H4 (cell line): Measurements from ENCODE around the gene KCNQ1. TPM values are rescaled to one million over a fixed set of nuclear protein-coding genes. Genes with fewer than 3 reads are reported as not detected.

Experiments used
- DNase-seq: peaks from one replicate; pipeline ENCODE4 v3.0.0-alpha.2; 2015; ENCODE audit warnings: low spot score
- total RNA-seq: library from RNA; depleted of rRNA; stranded (reverse); fragments of >200 nt; shearing (Covaris generic); gene quantifications from 2 replicates; pipeline ENCODE4 v1.2.3, GENCODE V29; 2014

The KCNQ1 gene
- total RNA-seq, 1 experiment from 2014 or later = 0.04 TPM

DNA sequence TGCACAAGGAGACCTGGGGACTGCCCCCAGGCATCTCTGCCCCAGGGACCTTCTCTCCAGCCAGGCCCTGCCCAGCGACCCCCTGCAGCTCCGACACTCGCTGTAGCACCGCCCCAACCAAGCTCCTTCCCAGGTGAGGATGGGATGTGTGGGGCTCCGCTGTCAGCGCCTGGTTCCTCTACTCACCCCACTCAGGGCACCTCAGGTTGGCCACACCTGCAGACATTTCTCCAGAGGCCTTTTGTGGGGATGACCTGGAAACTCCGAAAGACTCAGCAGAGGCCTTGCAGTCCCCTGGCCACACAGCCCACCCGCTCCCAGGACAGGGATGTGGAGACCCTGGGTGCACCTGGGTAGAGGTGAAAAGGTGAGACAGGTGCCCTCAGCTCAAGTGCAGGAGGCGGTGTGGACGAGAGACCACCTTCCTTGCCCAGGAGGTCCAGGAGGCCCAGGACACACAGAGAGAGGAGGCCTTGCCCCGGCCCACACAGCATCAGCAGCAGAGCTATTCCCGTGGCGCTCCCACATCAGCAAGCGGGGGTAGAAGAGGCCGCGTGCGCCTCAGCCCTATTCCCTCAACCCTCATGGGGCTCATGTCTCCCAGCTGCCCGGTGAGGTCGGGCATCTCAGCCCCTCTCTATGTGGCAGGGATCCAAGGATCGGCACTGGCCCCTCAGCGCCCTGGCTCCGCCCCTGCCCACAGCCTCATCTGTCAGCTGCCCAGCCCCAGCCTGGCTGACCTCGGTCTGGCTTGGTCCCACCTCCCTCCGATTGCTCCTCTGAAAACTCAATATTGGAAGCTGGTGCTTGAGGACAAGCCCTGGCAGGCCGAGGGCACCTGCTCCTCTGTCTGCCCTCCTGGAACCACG, 21.4 kb upstream of the KCNQ1 start:
- no peak for DNase-seq

DNA sequence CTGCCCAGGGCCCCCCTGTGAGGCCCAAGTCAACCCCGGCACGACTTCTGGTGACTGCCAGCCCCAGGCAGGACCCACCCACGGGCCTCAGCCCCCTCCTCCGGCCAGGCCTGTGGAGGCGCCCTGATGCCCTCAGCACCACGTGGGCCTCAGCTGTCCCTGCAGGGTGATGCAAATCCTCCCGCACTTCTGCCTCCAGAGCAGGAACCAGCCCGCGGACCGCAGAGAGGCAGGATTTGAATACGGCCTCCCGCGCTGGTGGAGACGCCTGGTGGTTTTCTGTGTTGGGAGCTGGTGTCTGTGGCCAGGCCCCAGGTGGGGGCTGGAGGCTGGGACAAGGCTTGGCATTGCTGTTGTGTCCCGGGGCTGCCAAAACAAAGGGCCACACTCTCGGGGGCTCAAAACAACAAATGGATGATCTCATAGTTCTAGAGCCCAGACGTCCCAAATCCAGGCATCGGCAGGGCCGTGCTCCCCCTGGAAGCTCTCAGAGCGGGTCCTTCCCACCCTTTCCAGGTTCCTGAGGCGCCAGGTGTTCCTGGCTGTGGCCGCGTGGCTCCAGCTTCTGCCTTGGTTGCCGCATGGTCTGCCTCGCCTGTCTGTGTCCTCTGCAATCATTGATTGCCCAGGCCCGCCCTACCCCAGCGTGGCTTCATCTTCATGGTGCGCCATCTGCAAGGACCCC, 19.9 kb upstream of the KCNQ1 start:
- no peak for DNase-seq

DNA sequence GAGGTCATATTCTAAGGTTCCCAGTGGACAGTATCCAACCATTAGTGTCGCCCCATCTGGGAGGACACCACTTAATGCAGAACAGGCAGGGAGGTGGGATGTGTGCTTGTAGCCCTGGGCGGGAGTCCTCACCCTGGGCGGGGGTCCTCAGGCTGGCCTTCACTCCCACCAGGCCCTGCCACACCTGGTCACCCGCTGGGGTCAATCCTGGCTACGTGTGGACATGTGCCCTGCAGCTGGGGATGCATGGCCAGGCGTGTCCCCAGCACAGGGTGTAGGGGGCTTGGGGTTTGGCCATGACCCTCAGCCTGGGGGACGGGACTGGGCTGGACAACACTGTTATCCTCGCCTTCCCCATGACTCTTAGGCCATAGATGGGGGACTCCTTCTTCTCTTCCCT, 19.3 kb upstream of the KCNQ1 start:
- no peak for DNase-seq

DNA sequence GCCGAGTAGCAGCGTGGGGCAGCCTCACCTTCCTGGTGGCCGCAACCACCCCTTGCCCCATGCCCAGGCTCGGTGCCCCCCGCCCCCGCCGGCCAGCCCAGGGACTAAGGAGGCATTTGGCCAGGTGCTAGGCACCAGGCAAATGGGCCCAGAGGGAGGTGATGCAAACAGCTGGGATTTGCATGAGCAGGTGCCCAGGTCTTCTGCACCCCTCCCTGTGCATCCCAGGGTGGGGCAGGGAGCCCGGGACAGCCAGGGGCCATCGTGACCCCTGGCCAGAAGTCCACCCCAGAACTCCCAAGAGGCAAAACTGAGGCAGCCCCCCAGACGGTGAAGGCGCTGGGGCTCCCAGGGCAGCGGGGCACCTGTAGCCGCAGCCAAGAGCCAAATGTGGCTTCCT, 18.6 kb upstream of the KCNQ1 start:
- DNase-seq = no peak

DNA sequence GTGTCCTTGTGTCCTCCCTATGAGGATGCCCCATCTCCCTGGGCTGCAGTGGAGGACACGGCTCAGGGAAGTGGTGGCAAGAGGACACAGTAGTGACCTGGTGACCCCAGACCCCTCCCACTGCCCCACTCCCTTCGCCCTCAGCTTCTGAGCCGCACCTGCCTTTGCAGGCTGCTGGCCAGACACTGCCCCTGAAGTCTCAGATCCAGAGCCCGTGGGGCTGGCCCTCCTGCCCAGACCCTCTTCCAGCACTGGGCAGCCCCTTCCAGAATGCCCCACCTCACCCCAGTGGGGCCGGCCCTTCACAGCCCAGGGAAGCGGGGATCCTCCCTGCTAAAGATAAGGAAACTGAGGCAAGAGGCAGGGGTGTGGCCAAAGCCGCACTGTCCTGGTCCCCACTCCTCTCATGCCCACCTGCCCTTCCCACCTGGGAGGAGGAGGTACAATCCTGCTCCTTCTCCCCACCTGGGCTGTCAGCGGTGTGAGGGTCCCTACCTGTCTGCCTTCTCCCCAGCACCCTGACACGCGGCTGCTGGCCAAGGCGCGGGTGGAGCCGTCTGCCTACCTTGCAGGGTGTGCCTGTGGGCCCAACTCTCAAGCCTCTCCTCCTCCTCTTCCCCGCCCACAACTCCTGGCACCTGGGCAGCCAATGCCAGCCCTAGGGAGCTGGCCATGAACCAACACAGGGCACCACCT, 17.8 kb upstream of the KCNQ1 start:
- no peak for DNase-seq

DNA sequence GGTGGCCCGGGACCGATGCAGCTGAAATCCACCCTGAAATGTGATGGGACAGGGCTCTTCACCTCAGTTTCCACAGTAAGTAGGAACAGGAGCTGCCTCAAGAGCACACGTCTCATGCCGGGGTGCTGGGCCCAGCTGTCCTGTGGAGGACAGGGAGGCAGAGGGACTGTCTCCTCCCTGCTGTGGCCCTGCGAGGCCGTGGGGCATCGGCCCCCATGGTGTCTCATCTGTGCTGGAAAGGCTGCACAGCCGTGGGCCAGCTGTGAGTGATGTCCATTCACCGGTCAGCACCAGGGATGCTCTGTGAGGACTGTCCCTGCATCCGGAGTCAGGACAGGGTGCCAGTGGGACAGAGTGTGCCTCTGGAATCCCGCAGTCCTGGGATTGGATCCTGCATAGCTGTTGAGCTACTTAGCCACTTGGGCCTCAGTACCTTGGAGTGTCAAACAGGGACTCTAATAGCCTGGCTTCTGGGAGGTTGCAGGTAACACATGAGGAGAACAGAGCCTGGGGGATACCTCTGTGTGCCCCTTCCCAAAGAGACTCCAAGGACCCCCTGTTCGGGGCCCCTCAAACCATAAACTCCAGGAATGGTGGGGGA, 17.0 kb upstream of the KCNQ1 start:
- no peak for DNase-seq

DNA sequence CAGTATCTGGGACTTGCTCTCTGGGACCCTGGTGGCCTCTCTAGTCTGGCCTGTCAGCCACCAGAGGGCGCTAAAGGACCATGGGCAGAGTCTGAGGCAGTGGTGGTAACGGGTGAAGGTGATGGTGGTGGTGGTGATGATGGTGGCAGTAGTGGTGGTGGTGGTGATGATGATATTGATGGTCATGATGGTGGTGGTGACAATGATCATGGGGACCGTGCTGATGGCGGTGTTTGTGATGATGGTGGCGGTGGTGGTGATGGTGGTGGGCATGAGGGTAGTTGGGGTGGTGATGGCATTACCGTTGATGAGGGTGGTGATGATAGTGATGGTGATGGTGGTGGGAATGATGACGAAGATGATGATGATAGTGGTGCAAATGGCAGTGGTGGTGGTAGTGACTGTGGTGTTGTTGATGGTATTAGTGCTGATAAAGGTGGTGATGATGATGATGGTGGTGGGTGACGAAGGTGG, 16.4 kb upstream of the KCNQ1 start:
- peak; percentile 55 for DNase-seq

DNA sequence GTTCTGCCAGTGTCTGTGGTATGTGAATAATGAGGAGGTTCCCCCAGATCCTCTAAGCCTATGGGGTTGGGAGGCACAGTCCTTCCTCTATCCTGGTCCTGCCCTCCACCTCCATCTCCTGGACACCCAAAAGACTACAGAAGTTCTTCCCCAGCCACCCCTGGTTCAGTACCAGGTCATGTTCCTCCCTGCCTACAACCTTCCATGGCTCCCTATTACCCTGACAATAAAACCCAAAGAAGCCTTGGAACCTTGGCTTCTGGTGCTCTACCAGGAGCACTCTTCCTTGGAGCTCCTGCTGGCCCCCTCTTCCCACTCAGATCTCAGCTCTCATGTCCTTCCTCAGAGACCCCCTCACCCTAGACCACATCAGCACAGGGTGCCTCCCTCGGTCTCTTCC, 13.4 kb upstream of the KCNQ1 start:
- no peak for DNase-seq

DNA sequence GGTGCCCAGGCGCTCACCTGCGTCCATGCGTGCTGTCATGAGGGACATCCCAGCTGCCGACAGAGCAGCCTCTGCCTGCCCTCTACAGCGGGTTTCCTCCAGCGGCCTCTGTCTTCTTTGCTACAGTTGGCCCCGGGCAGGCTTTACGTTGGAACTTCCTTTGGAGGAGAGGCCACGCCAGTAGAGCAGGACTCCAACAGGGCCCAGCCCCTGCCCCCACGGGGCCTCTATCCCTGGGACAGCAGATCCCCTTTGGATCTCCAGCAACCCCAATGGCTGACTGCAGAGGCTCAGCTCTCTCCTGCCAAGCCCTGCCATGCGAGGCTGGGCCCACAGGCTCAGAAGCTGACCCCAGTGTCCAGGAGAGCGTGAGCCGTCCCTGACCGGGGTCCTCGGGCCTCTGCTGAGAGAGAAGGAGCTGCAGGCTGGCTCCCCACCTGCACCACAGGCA, 12.6 kb upstream of the KCNQ1 start:
- DNase-seq = no peak

DNA sequence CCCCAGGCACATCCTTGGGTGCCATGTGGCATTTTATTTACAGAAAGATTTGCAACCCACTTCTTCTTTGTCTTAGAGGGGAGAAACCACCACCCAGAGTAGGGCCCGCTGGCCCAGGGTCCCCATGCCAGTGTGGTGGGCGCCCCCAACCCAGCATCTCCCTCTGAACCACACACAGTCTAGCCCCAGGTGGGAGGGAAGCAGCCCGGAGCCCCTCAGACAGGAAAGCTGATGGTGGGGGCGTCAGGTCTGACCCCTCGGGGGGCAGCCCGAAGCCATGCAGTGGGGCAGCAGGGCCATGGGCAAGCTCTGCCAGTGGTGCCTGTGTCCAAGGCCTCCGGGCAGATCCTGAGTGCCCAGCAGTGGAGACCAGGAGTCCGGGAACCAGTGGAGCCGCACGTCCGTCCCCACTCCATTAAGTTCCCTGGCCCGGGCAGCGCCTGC, 12.2 kb upstream of the KCNQ1 start:
- no peak for DNase-seq

DNA sequence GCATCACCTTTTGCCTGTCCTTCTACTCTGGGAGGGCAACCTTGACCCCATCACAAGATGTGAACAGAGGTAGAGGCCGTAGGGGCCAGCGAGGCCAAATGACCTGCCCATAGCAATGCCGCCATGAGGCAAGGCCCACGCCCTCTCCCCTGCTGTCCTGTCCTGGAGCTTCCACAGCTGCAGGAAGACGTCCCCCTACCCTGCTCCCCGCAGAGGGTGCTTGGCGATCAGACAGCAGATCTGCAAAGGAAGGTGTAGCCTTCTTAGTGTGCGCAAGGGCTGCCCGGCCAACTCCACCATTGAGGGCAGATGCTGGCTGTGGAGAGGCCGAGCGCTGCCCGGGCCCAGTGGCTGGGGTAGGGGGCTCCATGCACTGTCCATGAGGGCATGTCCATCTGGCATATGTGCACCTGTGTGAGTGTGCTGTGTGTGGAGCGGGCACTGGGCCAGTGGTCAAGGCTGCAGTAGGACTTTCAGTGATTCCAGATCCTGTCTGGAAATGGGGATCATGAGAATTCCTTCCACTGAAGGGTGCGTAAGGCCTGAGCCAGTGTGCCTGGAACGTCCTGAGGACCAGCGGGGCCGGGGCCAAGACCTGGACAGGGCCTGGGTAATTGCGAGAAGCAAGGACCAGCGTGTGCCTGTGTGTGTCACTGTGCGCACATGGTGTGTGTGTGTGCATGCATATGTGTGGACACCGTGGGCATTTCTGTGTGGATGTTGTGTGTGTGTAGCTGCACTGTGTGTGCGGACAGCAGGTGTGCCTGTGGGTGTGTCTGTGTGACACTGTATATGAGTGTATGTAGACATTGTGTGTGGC, 11.5 kb upstream of the KCNQ1 start:
- DNase-seq = no peak

DNA sequence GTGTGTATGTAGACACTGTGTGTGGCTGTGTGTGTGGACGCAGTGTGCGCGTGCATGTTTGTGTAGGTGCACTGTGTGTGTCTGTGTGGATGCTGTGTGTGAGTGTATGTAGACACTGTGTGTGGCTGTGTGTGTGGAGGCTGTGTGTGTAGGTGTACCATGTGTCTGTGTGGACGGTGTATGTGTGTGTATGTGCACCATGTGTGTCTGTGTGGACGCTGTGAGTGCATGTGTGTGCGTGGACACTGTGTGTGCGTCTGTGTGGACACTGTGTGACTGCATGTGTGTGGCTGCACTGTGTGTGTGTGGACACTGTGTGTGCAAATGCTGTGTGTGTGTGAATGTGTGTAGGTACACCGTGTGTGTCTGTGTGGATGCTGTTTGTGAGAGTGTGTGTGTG, 10.8 kb upstream of the KCNQ1 start:
- no peak for DNase-seq

DNA sequence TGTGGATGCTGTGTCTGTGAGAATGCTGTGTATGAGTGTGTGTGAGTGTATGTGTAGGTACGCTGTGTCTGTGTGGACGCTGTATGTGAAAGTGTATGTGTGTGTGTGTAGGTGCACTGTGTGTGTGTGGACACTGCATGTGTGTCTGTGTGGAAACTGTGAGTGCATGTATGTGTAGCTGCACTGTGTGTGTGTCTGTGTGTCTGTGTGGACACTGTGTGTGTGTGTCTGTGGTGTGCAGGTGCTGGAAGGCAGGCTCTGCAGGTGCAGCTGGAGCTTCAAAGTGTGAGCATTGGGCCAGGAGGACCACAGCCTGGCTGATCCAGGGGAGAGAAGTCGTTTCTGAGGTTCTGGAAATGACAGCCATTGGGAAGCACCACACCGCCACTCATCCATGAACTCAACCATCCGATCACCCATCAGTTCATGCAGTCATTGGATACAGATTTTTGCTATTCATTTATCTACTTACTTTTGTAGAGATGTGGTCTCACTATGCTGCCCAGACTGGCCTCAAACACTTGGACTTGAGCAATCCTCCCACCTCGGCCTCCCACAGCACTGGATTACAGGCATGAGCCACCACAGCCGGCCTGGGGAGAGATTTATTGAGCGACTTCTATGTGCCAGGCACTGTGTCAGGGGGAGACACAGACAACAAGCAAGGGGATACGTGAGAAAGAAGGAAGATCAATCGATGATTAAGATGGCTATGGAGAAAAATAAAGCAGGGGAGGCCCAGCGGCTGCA, 10.1 kb upstream of the KCNQ1 start:
- no peak for DNase-seq

DNA sequence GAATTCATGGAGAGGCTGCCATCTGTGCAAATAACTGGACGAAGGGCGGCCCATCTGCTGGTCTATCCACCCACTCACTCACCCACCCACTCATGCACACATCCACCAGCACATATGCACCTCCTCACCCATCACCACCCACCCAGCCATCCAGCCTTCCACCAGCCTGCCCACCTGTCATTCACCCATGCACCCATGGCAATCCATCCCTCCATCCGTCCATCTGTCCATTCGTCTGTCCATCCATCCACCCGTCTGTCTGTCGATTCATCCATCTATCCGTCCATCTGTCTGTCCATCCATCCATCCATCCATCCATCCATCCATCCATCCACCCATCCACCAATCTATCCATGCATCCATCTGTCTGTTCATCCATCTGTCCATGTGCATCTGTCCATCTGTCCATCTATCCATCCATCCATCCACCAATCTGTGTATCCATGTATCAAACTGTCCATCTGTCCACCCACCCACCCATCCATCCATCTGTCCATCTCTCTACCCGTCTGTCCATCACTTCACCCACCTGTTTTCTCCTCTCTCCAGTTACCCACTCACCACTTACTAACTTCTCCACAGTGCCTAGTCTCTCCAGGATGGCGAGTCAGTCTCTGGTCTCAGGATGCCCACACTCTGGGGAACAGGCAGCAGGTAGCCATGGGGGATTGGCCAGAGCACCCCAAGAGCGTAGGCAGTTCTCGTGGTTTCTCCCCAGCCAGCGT, 9.4 kb upstream of the KCNQ1 start:
- no peak for DNase-seq

DNA sequence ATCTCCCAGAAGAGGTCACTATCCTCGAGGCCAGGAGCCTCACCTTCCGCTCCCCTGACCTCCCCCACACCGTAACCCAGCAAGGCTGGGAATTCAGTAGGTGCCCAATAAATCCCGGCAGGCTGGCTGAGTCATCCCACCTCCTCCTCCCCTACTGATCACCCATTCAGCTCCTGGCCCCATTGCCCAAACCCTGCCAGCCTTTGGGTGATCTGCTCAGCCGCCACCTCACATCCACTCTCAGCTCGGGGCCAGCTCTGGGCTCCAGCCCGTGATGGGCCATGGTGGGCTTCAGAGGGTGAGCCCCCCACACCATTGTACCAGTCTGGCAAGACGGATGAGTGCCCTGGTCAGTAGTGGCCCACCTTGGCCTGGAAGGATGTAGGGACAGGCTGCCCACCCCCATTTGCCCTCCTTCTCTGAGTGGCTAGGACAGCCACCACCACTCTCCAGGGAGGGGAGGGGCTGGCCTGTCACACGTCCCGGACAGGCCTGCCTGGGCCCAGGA, 8.7 kb upstream of the KCNQ1 start:
- no peak for DNase-seq

DNA sequence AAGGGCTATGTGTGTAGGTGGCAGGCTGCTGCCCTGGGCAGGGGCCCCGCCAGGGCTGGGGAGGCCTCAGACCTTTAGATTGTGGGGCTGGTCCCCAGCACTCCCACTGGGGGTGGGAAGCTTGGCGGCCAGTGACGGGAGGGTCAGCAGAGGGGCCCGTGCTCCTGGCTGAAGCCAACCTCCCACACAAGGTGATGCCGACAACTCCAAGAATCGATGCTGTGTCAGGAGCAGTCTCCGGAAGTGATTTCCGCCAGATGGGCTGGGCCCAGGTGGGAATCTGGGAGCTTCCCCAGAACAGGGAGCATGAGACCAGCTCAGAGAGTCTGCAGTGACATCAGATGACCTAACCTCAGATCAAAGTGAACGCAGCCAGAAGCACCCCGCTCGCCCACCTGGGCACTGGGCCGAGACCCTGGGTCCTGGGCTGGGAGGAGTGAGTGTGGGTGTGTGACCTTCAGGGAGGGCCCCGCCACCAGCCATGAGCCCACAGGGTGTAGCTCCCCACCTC, 8.2 kb upstream of the KCNQ1 start:
- DNase-seq = no peak

DNA sequence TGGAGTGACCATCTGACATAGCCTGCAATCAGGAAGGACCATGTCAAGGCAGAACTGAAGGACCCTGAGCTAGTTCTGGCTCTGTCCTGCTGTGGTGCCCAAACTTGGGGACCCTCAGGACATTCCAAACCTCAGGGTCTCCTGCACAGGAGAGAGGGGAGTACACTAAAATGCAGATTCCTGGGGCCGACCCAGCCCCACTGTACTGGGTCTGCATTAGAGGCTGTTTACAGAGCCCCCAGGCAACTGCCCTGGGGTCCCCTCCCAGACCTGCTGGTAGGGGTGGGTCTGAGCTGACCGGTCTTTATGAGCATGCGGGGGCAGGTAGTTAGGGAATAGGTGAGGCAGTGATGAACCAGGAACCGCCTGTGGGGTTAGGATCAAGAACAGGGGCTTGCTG, 7.3 kb upstream of the KCNQ1 start:
- DNase-seq = no peak

DNA sequence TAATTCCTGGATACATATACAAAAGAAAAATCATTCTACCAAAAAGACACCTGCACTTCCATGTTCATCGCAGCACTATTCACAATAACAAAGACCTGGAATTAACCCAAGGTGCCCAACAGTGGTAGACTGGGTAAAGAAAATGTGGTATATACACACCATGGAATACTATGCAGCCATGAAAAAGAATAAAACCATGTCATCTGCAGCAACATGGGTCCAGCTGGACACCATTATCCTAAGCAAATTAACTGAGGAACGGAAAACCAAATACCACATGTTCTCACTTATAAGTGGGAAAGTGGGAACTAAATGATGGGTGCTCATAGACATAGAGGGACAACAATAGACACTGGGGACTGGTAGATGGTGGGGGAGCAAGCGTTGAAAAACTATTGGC, 5.0 kb upstream of the KCNQ1 start:
- no peak for DNase-seq

DNA sequence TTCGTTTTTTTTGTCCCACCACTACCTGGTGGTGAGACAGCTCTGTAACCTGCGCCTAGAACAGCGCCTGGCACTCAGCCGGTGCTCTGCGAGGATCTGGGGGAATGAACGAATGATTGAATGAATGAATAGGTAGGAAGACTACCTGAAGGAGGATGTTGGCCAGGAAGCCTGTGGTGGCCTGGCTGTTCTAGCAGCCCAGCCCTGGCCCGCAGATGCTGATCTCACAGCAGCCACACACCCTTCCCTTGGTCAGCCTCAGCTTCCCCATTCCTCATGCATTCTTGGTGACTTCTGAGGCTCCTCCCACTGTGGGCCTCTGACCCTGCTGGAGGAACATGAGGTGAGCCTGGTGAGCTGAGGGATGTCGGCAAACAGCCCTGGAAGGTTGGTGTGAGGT, 4.2 kb upstream of the KCNQ1 start:
- no peak for DNase-seq
